AG09309 (cell line): ENCODE results near the gene SFXN2.
A peak's percentile ranks its signal among the peaks of the same experiment; 100 is the strongest.
"Not testable (repeated sequence)": the region's sequence is repeated elsewhere in the genome, so short reads cannot be mapped to it uniquely, and the experiment has no call there.

Source experiments
- DNase-seq: peaks from one replicate; pipeline ENCODE4 v3.0.0-alpha.2; 2010; ENCODE audit warnings: low read depth
- H3K4me3 ChIP-seq: 2 replicates; pipeline ENCODE4 v1.5.1; 2011; ENCODE audit warnings: mild to moderate bottlenecking, low read depth, low read length, moderate library complexity; ENCODE audit not compliant: control insufficient read depth
- TF ChIP-seq, protein P1 (sequence below): IDR thresholded peaks from 2 replicates; pipeline ENCODE4 v1.5.1; 2011; ENCODE audit warnings: mild to moderate bottlenecking, low read depth, low read length, inconsistent platforms; ENCODE audit not compliant: insufficient read depth, control insufficient read depth; ENCODE audit errors: missing control alignments

Gene SFXN2

DNA sequence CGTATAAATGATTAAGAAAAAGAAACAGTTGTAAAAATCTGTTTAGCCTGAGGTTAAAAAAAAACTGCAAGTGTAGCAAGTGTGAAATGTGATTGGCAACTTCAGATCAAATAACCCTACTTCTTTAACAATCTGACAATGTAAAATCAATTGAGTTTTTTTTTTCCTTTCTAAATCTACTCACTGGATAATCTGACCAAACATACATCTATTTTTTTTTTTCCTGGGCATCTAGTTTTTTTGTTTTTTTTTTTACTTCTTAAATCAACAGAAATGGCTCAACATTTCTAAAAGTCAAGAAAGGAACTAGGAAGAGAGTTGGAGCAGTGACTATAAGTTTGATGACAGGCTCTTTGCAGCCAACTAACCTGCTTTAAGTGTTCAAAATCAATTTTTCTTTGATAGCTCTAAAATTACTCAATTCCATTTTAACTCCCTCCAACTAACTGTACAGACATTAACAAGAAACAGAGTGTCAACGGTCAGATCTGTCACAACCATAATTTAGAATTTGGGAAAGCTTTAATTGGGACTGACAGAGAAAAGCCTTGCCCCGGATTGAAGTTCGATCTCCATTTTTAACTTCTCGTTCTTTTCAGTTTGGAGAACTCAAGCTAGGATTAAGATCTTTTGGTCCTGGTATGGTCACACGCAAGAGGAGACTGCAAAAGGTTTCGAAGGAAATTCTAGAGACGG, 1.4 kb upstream of the SFXN2 start:
- H3K4me3 ChIP-seq = peak overlapping the region; percentile 99
- TF ChIP-seq, protein P1, sequence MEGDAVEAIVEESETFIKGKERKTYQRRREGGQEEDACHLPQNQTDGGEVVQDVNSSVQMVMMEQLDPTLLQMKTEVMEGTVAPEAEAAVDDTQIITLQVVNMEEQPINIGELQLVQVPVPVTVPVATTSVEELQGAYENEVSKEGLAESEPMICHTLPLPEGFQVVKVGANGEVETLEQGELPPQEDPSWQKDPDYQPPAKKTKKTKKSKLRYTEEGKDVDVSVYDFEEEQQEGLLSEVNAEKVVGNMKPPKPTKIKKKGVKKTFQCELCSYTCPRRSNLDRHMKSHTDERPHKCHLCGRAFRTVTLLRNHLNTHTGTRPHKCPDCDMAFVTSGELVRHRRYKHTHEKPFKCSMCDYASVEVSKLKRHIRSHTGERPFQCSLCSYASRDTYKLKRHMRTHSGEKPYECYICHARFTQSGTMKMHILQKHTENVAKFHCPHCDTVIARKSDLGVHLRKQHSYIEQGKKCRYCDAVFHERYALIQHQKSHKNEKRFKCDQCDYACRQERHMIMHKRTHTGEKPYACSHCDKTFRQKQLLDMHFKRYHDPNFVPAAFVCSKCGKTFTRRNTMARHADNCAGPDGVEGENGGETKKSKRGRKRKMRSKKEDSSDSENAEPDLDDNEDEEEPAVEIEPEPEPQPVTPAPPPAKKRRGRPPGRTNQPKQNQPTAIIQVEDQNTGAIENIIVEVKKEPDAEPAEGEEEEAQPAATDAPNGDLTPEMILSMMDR = no peak
- DNase-seq = no peak

DNA sequence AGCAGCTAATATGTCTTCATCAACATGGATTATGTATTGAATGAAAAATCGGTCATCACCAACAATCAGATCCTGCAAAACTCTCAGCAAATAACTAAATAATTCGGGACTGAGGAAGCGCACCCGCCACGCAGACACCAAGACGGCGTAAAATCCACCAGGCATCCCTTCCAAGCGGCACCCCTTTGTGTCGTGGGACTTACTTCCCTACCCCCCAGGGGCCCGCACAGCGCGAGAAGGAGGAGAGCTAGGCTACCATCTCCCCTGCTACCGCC, 960 bp upstream of the SFXN2 start:
- TF ChIP-seq, protein P1 = no peak
- H3K4me3 ChIP-seq = peak overlapping the region; percentile 99
- no peak for DNase-seq

DNA sequence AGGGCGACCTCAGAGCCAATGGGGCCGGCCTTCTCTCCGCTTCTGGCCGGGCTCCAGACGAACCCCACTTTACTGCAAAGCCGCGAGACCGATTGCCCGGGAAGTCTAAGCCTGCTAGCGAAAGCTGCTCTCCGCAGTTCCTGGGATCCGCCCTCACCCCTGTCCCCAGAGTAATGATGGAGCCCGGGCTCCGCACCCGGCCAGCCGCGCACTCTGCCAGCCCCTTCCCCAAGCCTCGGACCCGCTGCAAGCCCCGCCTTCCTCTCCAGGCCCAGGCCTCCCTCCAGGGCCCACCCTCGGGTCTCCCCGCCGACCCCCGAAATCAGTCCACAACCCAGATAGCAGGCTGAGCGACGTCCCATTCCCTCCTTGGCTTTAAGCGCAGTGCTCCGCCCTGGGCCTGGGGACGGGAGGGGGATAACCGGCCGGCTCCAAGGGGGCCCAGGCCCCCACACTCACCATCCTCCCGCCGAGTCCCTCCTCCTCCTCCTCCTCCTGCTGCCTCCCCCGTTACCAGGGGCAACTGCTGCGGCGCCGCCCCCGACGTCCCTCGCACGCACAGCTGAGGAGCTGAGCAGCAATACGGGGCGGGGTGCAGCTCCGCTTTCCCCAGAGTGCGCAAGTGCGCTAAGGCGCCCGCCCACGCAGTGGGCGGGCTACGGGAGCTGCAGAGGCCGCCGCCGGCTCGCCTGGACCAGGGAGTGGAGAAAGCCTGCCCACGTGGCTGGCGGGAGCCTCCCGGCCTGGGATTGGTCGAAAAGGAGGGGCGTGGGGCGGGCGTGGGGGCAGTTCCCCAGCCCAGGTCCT, 419 bp upstream of the SFXN2 start, which contains the start of gene ARL3:
TSS of gene ARL3 (minus strand) at position 584 of the 807 bp plus-strand sequence. CDS start at position 462, 122 bp downstream.
- TF ChIP-seq, protein P1 = peak; percentile 59
- H3K4me3 ChIP-seq = peak within 1 kb of the TSS; percentile 99
- DNase-seq = peak; percentile 89

DNA sequence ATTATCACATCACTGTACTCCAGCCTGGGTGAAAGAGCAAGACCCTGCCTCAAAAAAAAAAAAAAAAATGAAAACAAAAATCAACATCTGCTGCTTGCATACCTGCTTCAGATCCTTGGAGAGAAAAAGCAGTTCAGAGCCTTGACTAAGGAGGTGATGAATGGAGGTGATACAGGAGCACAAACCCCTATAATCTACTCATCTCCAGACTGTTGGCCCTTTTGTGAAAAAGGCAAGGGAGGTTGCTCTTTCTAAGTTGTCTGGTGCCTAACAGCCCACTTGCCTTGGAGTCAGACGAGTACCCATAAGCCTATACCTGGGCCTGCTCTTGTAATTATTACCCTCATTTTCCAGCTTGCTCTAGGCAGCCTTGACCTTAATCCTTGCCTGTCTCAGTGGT, 1.4 kb downstream of the SFXN2 start:
- TF ChIP-seq, protein P1 = no peak
- DNase-seq = no peak
- H3K4me3 ChIP-seq = no peak overlapping the region

GRCh38 chr10:102716900-102717565, 2.6 kb downstream of the SFXN2 start:
- not testable (repeated sequence) for DNase-seq

DNA sequence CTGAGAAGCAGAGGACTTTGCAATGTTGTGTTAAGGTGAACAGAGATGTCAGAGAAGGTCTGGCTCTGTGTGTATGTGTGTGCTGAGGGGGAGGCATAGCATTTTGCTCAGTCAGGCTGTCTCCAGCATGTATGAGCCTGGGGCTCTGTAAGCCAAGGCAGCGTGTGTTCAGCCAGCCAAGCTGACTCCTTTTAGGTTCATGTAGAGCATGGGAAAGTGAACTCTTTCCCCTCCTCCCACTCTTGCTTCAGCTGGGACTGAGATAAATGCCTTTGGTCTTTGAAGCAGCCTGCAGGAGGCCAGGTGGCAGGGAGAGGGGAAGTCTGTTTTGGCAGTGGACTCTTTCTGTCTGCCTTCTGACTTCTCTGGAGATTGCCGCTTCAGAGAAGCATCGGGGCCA, 3.8 kb downstream of the SFXN2 start:
- TF ChIP-seq, protein P1 = no peak
- no peak overlapping the region for H3K4me3 ChIP-seq
- no peak for DNase-seq

More at GRCh38 chr10:102716900-102717565, 2.6 kb downstream of the SFXN2 start:
- not testable (repeated sequence) for H3K4me3 ChIP-seq

- H3K4me3 ChIP-seq = no peak overlapping the region
- TF ChIP-seq, protein P1 = no peak
- no peak for DNase-seq
Measured at GRCh38 chr10:102720337-102720736, 5.9 kb downstream of the SFXN2 start.
